ENCODE results near the gene MYPOP. TPM values are rescaled to one million over a fixed set of nuclear protein-coding genes. Genes with fewer than 3 reads are reported as not detected.

MYPOP gene
- polyA plus RNA-seq, 3 donors, result 0.08 to 5.9 (median 0.39) TPM

DNA sequence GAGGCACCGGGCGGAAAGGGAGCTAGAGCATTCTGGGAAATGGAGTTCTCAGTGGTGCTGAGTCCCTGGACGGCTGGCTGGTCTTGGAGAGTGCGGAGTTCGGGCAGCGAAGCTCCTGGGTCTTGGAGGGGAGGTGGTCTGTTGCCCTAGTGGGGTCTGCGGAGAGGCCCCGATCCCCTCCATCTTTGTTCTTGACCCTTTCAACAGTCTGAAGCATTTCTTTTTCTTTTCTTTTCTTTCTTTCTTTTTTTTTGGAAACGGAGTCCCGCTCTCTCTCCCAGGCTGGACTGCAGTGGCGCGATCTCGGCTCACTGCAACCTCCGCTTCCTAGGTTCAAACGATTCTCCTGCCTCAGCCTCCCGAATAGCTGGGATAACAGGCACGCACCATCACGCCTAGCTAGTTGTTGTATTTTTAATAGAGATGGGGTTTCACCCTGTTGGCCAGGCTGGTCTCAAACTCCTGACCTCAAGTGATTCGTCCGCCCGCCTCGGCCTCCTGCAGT lies 39.0 kb downstream of the MYPOP start:
- H3K27me3 Mint-ChIP-seq (ENCODE audit: low read depth in 3 of 3), result peaks cover 37 to 50% (median 50%) of the 10 kb centered on the region in 3 donors
- TF ChIP-seq, protein P1, sequence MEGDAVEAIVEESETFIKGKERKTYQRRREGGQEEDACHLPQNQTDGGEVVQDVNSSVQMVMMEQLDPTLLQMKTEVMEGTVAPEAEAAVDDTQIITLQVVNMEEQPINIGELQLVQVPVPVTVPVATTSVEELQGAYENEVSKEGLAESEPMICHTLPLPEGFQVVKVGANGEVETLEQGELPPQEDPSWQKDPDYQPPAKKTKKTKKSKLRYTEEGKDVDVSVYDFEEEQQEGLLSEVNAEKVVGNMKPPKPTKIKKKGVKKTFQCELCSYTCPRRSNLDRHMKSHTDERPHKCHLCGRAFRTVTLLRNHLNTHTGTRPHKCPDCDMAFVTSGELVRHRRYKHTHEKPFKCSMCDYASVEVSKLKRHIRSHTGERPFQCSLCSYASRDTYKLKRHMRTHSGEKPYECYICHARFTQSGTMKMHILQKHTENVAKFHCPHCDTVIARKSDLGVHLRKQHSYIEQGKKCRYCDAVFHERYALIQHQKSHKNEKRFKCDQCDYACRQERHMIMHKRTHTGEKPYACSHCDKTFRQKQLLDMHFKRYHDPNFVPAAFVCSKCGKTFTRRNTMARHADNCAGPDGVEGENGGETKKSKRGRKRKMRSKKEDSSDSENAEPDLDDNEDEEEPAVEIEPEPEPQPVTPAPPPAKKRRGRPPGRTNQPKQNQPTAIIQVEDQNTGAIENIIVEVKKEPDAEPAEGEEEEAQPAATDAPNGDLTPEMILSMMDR (IDR thresholded peaks at IDR 0.05), result no peak
- H2AFZ ChIP-seq (ENCODE audit: insufficient read depth, low read depth, low read length, poor library complexity, severe bottlenecking), result peak overlapping the region; percentile 87
- H3K4me1 Mint-ChIP-seq, result peaks cover 30% of the 10 kb centered on the region
- H3K36me3 ChIP-seq (replicated peaks in 1 of 2; ENCODE audit: control insufficient read depth in 1 of 2, insufficient read depth in 2 of 2, low read length in 2 of 2), result peaks cover 14% of the 10 kb centered on the region in 2 donors
- peaks cover 31% of the 10 kb centered on the region for H4K20me1 ChIP-seq (ENCODE audit: insufficient read depth, low read length)
- H3K9me3 Mint-ChIP-seq, result peaks cover 0 to 20% (median 10%) of the 10 kb centered on the region in 7 donors
- intact Hi-C loops (cut with micrococcal nuclease), result loop anchor here (1.0 to 10.0 kb wide), 6 partner anchors 23 to 991 kb away; partner anchors contain the start of genes IRF2BP1 (in 2 of the 2), AP2S1 (in 1 of the 2), CCDC61 (in 1 of the 2) and FBXO46 (in 1 of the 2)
- peaks cover 23 to 26% of the 10 kb centered on the region in 2 donors for H3K36me3 Mint-ChIP-seq
- H3K27me3 ChIP-seq (ENCODE audit: control insufficient read depth in 2 of 2, insufficient read depth in 2 of 2, low read length in 2 of 2), result peaks cover 21 to 35% of the 10 kb centered on the region in 2 donors
- H3K79me2 ChIP-seq (ENCODE audit: insufficient read depth, low read length), result peaks cover 42% of the 10 kb centered on the region
- DNase-seq, result no peak
- peaks cover 27 to 37% of the 10 kb centered on the region in 2 donors for H3K4me1 ChIP-seq (ENCODE audit: control insufficient read depth in 1 of 2, insufficient read depth in 2 of 2, low read length in 2 of 2)
- H3K9ac ChIP-seq (ENCODE audit: insufficient read depth, low read length, poor library complexity, severe bottlenecking), result peak overlapping the region; percentile 90
- peak overlapping the region; percentile 6 to 80 (median 42) for H3K4me3 ChIP-seq (replicated peaks in 1 of 3; ENCODE audit: low read depth in 2 of 3, low read length in 3 of 3)
- peak overlapping the region; percentile 78 for H3K4me2 ChIP-seq (replicated peaks; ENCODE audit: extremely low read depth, low read length, poor library complexity, severe bottlenecking)
- peak overlapping the region; percentile 88 to 92 for H3K4me3 Mint-ChIP-seq
- peaks cover 0 to 8% of the 10 kb centered on the region in 2 donors for H3K9me3 ChIP-seq (replicated peaks in 1 of 2; ENCODE audit: control insufficient read depth in 1 of 2, insufficient read depth in 1 of 2, low read length in 2 of 2)
- WGBS (ENCODE audit: insufficient coverage), result 5% methylated on average over 13 of the region's 22 CpGs
- peak overlapping the region in 5 of 7 donors; percentile 33 to 97 (median 97) for H3K27ac Mint-ChIP-seq
- no peak overlapping the region for H3K27ac ChIP-seq (ENCODE audit: low read depth in 1 of 2, low read length in 2 of 2)

DNA sequence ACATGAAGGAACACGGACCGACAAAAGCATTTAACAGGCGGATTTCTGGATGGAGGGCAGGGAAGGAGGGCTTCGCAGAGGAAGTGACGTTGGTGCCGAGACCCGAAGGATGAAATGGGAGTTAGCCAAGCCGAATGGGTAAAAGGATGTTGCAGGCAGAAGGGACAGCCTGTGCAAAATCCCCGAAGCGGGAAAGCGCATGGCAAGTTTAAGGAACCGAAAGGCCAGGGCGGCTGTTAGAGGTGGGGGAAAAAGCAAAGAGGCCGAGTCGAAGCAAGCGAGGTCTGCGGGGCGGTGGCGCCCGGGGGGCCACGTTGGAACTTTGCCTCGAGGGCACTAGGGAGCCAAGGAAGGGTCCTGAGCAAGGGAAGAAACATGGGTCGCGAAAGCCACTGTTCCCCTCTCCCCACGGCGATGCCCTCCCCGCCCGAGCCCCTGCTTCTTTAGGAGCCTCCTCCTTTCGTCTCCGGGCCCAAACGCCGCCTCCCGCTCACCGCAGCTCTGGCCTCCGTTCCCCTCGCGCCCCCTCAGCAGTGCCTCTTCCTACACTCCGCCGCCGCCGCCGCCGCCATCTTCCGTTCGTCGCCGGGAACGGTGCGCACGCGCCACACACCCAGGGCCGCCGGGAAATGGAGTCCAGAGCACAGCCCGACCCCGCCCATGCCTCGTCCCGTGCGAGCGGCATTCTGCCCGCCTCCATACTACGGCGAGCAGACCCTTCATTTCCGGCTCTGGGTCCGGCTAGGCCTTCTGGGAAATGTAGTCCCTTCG lies 39.7 kb downstream of the MYPOP start, which contains the start of gene SYMPK:
SYMPK (minus strand) TSS at position 584 of the 771 bp plus-strand sequence. CDS start 8,652 bp downstream, outside the sequence.
- Histone ChIP-seq H3K27me3 (ENCODE audit: control insufficient read depth in 2 of 2, insufficient read depth in 2 of 2, low read length in 2 of 2) (peaks cover 21 to 35% of the 10 kb centered on the region in 2 donors), H4K20me1 (ENCODE audit: insufficient read depth, low read length) (peaks cover 37% of the 10 kb centered on the region), H3K79me2 (ENCODE audit: insufficient read depth, low read length) (peaks cover 49% of the 10 kb centered on the region), H2AFZ (ENCODE audit: insufficient read depth, low read depth, low read length, poor library complexity, severe bottlenecking) (peak within 1 kb of the TSS; percentile 87), H3K36me3 (replicated peaks in 1 of 2; ENCODE audit: control insufficient read depth in 1 of 2, insufficient read depth in 2 of 2, low read length in 2 of 2) (peaks cover 18 to 21% of the 10 kb centered on the region in 2 donors), H3K9ac (ENCODE audit: insufficient read depth, low read length, poor library complexity, severe bottlenecking) (peak within 1 kb of the TSS; percentile 90), H3K9me3 (replicated peaks in 1 of 2; ENCODE audit: control insufficient read depth in 1 of 2, insufficient read depth in 1 of 2, low read length in 2 of 2) (peaks cover 0 to 8% of the 10 kb centered on the region in 2 donors), H3K4me3 (replicated peaks in 1 of 3; ENCODE audit: low read depth in 2 of 3, low read length in 3 of 3) (peak within 1 kb of the TSS; percentile 80 to 89 (median 86)), H3K4me1 (ENCODE audit: control insufficient read depth in 1 of 2, insufficient read depth in 2 of 2, low read length in 2 of 2) (peaks cover 27 to 37% of the 10 kb centered on the region in 2 donors), H3K27ac (ENCODE audit: low read depth in 1 of 2, low read length in 2 of 2) (peak within 1 kb of the TSS; percentile 94 to 97), H3K4me2 (replicated peaks; ENCODE audit: extremely low read depth, low read length, poor library complexity, severe bottlenecking) (peak within 1 kb of the TSS; percentile 78)
- TF ChIP-seq, protein P1 (IDR thresholded peaks at IDR 0.05), result no peak
- H3K4me3 Mint-ChIP-seq, result peak within 1 kb of the TSS; percentile 88 to 92
- intact Hi-C loops (cut with micrococcal nuclease), result loop anchor here (1.0 to 10.0 kb wide), 6 partner anchors 24 to 992 kb away; partner anchors contain the start of genes IRF2BP1 (in 2 of the 2), AP2S1 (in 1 of the 2), CCDC61 (in 1 of the 2) and FBXO46 (in 1 of the 2)
- H3K36me3 Mint-ChIP-seq, result peaks cover 27 to 33% of the 10 kb centered on the region in 2 donors
- WGBS (ENCODE audit: insufficient coverage), result under 1% methylated on average over 56 of the region's 65 CpGs
- H3K27me3 Mint-ChIP-seq (ENCODE audit: low read depth in 3 of 3), result peaks cover 37 to 48% (median 46%) of the 10 kb centered on the region in 3 donors
- DNase-seq, result peak; percentile 98
- H3K4me1 Mint-ChIP-seq, result peaks cover 30% of the 10 kb centered on the region
- peaks cover 0 to 20% (median 10%) of the 10 kb centered on the region in 7 donors for H3K9me3 Mint-ChIP-seq
- H3K27ac Mint-ChIP-seq, result peak within 1 kb of the TSS; percentile 87 to 98 (median 97)

Measured in CD14-positive monocyte (primary cell).